ENCODE data around the gene SERPINE1.

Gene SERPINE1

DNA sequence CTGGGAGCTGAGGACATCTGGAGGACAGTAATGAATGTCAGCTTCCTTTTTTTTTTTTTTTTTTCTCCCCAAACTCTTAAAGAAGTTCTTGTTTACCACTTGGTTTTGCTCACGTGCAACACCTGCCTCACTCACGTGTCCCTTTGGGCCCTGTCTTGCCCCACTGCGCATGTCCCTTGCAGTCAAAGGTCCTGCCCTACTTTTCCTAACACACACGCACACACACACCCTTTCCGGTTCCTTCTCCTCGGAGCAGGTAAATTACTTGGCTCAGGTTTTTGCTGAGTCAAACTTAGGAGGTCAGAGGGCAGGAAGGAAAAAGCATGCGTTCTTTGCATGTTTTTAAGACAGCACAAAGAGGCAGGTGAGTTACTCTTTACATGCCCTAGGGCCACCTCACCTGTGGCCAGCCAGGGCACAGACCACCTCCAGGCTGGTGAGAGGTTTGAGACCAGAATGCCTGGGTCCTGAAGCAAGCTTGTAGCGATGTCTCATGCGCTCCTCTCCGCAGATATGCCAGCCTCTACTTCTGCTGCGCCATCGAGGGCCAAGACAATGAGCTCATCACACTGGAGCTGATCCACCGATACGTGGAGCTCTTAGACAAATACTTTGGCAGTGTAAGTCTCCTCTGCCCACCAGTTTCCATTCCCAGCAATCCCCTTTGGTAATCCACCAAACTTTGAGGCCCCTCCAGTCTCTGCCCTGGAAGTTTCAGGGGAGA is 30.1 kb downstream of the SERPINE1 start:
- no peak for DNase-seq (ENCODE audit: low spot score)

DNA sequence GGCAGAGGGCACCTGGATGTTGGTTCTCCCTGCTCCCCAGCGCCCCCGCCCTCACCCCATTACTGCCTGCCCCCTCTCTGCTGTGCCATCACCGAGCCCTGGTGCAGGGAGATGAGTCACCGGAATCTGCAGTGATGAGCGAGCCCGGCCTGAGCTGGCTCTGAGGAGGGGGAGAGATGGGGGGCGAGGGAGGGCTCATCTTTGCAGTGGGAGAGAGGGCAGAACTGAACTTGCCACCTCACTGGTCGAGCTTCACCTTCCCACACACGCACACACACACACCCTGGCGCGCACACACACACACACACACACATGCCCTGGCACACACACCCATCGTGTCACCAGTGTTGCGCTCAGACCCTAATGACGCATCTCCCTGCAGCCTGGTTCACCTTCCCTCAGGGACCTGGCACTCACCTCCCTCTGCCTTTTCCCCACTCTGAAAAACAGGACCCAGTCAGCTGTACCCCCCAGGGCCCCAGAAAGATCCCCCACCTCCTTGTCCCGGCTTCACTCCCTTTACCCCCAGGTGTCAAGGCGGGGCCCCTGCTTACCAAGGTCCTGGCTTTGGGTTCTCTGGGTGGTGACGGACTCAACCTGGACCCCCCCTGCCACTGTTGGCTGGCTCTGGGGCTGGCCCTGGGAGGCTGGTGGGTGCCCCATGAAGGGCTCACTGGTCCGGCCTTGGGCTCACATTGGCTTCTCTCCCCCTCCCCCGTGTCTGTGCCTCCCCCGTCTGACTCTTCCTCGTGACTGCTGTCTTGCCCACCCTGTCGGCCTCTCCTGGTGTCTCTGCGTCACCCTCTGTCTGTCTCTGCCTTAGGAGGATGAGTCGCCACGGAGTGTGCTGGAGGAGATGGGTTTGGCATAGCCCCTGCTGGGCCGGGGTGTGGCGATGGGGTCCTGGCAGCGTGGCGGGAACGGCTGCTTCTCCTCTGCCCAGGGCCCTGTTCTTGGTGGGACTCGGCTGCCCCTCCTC is 33.1 kb downstream of the SERPINE1 start:
- no peak for DNase-seq (ENCODE audit: low spot score)

DNA sequence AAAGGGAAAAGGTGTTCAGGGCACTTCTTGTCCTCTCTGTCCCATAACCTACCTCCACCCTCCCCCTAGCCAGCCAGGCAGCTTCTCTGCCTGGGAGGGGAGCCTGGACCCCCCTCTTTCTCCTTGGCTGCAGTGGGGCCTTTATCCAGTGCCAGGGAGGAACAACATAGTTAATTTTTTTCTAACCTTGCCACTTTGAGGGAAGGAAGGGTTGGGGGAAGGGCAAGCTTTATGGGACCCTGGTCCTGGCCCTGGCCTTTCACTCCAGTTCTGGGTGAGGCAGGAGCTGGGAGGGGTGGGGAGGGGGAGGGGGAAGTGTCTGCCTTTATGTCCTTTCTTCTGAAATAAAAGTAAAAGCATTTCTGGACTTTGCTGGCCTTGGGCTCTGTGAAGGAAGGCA is 34.0 kb downstream of the SERPINE1 start:
- no peak for DNase-seq (ENCODE audit: low spot score)

DNA sequence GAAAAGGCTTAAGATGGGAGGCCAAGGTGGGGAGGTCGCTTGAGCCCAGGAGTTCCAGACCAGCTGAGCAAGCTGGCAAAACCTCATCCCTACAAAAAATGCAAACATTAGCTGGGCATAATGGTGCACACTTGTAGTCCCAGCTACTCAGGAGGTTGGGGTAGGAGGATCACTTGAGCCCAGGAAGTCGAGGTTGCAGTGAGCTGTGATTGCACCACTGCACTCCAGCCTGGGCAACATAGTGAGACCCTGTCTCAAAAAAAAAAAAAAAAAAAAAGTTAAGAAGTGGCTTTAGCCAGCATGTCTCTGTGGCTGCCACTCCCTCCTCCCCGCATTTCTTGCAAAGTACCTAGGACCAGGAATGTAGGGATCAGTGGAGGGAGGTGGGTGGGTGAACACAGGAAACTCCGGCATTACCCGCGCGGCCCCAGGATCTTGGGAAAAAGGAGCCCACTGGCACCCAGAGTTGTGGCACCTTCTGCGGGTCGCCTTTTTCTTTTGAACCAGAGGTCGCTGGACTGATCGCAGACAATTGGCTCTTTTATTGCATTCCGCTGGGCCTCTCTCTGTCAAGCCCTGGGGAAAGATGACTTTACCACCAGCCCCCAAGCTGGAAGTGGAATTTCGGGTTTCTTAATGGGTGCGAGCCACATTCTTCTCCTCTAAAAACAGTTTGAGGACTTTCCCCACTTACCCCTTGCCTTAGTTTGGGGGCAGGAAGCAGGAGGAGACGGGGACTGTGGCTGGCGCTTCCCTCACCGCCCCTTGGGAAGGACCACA is 35.0 kb downstream of the SERPINE1 start:
- DNase-seq (ENCODE audit: low spot score) = no peak

DNA sequence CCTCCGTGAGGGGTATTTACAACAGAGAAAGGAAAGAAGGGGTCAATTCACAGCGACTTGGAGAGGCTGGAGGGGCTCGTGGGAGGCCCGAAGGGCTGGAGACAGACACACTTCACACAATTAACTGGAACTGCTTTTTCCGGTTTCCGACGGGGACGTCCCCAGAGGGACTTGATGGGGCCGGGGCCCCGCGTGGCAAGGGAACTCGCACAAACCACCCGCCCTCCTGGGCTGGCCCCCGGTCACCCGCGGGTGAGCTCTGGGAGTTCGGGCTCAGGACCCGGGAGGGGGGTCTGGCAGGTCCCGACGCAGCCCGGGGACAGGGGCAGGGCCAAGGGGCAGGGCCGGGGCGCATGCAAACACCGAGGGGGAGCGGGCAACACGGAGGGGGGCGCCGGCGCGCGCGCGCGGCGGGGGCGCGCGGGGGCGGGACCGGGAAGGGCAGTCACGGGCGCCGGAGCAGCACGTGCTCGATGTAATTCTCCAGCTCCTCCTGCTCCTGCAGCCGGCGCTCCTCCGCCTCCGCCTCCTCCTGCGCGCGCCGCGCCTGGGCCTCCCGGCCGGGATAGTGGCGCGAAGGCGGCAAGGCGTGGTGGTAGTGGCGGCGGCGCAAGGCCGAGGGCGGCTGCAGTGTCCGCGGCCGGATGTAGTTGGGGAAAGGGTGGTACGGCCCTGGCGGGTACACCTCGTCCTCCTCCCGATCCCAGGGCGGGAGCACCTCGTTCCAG is 35.8 kb downstream of the SERPINE1 start:
- no peak for DNase-seq (ENCODE audit: low spot score)

DNA sequence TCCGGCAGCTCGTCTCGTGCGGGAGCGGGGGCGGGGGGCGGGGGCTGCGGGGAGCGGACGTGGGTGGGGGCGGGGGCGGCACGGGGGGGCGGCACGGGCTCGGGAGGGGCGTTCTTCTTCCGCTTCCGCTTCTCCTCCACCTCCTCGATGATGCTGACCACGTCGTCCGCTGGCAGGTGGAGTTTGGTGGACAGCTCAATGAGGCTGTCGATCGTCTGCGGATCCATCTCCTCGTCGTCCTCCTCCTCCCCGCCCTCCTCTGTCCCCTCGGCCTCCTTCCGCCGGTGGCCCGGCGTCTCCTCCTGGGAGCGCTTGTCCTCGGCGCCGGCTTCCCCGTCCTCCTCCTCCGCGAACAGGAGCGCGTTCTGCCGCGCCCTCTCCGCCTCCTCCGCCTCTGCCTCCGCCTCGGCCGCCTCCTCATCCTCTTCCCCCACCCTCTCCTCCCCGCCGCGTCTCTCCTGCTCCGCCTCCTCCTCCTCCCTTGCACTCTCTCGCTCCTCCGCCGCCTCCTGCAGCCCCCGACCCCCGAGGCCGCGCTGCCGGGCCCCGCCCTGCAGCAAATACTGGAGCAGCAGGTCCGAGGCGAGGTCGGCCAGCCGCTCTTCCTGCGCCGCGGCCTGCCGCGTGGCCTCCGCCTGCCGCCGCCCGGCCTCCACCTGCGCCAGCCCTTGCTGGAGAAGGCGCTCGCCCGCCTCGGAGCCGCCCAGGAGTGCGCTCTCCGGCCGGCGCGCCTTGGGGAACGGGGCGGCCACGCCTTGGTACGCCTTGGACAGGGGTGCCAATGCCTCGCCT is 36.6 kb downstream of the SERPINE1 start:
- no peak for DNase-seq (ENCODE audit: low spot score)

DNA sequence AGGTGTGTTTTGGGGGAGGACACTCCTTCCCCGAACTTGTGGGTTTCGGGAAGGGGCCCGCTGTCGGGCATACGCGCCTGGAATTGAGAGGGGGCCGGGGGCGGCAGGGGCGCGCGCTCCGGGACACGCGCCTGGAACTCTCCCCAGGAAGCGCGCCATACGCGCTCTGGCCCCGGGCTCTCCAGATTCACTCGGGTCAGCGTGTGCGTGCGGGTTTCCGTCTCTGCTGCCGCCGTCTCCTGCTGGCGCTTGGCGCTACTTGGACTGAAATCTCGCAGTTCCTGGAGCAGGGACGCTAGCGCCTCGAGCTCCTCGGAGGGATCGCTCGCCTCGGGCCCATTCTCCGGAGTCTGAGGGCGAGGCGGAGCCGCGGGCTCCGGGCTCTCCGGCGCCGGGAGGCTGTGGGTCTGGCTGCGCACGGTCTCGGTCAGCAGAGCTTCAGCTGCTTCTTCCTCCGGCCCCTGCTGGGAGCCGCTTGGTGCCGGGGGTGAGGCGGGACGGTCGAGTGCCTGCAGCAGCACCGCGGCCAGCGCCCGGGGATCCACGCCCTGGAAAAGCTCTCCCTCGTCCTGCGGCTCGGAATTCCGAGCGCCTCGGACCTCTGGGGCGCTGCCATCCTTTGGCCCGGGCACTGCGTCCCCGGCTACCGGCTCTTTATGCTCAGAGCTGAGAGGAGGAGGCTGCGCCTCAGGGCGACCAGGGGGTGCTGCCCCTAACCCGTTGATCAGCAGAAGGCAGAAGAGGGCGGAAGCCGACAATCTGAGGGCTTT is 37.4 kb downstream of the SERPINE1 start:
- DNase-seq (ENCODE audit: low spot score) = peak; percentile 55

DNA sequence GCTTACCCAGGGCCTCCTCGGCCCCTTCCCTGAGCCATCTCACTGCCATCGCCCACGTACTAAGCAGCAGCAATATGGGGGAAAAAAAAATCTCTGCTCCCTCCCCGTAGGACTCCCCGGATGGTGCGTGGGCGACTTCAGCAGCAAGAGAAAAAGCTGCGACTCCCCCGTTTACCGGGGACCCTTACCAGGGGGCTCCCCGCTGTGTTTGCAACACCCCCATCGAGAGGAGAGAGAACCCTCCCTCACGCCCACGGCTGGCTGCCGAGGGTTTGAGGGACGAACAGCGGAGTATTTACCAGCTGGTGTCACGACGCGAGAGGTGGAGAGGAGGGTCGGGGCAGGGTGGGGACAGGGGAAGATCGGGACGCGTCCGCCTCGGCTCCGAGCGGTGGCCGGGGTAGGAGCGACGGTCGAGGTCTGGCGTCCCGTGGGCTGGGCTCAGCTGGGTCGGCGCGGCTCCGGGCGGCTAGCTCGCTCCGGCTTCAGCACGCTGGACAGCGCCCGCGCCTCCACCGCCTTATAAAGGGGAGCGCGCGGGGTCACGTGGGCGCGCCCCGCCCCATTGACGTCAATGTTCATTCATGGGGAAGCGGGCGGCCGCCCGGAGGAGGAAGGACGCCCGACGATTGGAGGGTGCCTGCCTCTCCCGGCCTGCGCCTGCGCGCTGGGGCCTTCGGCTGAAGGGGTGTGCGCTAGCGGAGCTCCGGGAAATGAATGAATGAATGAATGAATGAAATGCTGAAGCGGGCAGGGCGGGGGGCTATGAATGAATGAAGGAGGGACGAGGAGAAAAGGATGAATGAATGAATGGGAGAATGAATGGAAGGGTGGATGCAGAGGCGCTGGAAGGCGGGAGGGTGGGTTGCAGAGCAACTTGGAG is 38.4 kb downstream of the SERPINE1 start, which contains the start of gene VGF:
Gene VGF (minus strand): TSS at position 495 of the 883 bp plus-strand sequence. CDS start 726 bp downstream, outside the sequence.
- peak; percentile 97 for DNase-seq (ENCODE audit: low spot score)

DNA sequence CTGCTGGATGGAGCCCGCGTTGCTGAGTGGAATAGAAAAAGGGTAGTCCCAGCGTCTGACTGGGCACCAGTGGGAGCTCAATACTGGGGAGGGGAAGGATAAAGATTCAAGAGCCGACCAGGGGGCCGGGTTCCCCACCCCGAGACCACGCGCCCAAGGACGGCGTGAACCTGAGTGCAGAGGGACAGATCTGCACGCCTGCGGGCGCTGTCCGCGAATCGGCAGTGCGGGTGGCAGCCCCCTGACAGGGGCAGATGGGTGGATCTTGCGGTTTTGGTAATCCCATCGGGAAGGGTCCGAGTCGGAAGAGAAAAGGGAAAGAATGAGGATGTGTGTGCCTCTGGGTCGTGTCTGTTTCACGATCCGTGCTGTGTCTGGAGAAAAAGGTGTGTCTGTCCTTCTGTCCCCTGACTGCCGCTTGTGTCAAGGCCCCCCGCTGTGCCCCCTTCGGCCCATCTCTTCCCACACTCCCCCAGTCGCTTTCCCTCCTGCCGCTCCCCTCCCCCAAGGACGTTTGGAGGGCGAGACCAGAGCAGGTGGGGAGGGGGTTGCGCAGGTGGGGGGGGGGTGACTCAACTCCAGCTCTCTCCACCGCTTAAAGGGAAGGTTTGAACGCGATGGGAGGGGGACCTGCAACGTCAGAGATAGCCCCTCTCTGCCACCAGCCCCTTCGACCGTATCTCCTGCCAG is 39.2 kb downstream of the SERPINE1 start:
- no peak for DNase-seq (ENCODE audit: low spot score)

DNA sequence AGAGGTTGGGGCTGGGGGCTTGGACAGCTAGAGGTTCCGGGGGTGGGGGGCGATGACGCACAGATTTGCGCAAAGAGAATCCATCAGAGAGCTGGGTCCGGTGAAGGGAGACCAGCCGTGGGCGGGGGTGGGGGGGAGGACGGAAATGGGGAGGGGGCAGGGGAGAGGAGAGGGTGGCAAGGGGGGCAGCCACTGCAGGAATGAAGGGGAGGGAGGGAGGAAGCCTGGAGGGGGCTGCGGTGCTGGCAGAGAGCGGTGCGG is 39.7 kb downstream of the SERPINE1 start:
- DNase-seq (ENCODE audit: low spot score) = no peak

DNA sequence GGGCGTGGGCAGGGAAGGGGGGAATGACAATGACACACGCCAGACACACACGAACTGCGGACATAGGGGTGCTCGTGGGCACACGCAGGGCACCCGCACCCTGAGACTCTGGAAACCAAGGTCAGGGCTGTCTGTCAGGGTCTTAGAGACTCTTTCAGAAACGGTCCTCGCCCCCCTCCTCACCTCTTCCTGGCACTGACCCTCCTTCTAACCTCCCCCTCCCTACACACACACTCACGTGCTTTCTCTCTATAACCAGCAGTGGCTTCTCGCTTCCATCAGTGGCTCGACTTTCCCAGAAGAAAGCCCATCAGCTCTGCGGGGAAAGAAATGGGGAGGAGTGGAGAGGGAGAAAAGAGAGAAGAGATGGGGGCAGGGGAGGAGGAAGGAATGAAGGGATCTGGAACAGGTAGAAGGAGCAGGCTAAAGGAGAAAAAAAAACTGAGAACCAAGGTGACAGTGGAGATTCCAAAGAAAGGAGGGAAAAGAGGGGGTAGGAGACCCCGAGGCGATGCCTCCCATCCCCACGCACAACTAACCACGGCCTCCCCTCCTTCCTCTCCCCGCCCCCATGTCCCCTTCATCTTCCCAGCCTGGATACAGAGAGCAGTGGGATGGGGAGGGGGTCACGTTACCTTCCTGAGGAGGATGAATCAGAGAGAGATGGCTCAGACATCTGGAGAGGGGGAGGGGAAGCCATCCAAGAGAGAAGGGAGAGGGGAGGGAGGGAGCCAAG is 40.2 kb downstream of the SERPINE1 start:
- no peak for DNase-seq (ENCODE audit: low spot score)

DNA sequence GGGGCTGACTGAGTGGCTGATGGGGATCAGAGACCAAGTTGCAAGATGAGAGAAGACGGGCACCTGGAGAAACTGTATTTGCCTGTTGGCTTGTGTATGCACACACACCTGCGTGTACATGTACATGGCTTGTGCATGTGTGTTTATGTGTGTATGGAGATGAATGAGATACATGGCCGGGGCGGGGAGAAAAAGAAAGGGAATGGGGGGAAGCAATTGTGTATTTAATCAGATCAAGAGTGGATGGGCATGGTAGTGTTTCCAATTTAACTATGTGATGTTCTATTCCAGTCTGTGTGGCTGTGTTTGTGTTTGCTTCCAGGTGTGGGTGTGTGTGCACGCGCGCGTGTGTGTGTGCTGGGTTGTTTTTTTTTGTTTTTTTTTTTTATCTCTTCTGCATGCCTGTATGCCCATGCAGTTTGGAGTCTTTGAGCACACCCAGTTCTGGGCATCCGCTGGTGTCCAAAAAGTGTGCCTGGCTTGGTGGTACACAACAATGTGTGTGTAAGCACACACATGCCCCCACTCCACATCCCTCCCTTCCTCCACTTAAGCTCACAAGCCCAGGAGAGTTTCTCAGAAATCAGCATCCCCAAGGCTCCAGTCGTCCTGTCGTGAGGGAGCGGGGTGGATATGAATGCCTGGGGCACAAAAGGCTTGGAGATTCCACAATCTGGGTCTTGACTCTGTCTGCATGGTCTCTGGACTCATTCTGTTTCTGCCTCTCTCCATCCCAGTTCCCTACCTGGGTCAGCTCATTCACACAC is 40.9 kb downstream of the SERPINE1 start:
- no peak for DNase-seq (ENCODE audit: low spot score)

DNA sequence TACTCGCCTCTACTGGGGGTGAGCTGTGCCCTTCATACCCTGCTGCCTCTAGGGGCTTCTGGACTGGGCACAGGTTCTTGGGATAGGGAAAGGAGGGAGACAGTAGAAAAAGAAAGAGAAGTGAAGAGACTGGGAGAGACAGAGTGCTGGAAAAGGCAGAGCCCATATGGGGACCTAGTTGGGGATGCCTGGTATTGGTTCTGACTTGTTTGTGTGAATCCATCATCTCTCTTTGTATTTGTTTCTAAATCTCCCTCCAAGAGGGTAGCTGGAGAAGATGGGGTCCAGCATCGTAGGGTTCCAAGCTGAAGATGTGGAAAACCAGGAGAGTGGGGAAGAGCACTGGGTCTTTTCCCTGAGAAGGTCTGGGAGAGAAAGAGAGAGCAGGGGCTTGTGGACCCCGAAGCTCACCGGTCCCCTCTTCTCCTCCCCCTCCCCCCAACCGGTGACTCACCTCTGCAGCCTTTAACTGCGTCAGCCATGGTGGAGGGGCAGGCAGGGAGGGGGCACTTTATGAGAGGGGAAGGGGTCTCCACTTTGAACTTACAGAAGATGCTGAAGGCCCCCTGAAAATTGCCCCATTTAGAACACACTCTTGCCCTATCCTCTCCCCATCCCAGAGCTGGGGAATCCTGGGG is 41.6 kb downstream of the SERPINE1 start:
- no peak for DNase-seq (ENCODE audit: low spot score)

DNA sequence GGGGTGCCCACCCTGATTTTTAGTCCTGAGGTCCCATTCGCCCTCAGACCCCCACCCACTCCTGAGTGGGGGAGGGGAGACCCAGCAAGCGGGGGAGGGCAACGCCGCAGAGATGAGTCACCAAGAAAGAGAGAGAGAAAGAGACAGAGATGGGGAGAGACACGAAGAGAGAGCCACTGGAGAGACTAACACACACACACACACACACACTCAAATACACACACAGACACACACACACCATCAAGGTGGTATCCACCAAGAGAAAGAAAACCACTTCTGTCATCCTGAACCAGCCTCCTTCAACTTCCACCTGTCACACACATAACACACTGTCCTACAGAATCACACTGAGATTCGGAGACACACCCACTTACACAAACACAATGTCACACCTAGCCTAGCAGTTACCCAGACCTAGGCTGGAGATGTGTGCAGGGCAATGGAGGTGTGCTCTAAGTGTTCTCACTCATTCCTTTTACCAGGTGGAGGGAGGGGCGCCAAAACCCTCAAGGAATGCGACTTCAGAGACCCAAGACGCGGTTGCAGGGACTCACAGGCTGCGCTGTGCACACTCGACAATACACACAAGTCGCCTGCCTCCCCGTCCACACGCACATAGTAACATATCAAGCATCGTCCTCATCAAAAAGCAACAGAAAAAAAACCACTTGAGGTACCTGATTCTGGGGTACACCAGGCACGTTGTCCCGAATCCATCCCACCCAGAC is 42.4 kb downstream of the SERPINE1 start:
- DNase-seq (ENCODE audit: low spot score) = no peak

DNA sequence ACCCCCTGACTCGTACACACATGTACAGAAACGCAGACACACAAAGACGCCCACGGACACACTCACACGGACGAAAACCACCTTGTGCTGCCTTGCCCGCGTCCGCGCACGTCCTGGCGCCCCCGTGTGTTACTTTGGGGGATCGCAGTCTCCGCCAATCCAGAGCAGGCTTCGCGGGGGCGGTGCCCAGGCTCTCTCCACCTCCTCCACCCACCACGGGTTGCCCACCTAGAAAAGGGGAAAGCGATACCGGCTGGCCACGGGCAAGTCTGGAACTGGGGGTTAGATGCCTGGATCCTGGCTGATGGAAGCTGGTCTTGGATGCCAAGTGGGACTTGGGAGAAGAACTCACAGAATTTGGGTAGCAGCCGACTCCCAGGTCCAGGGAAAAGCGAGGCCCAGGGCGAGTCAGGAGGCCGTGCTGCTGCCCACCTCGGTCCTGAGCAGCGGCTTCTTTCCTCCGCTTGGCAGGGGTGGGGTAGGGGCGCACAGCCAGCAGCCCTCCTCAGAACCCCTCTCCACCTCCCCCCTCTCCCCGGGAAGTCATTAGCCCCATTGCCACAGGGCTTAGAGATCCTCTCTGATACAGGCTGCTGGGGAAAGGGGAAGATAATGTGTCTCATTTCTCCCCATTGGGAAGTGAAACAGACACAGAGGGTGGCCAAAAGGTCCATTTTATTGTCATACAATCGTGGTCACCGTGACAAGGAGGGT is 43.1 kb downstream of the SERPINE1 start:
- DNase-seq (ENCODE audit: low spot score) = peak; percentile 64
